PC-9 (cell line): Measurements from ENCODE around the gene ZSCAN30. TPM values are rescaled to one million over a fixed set of nuclear protein-coding genes. Genes with fewer than 3 reads are reported as not detected.
"Not testable (repeated sequence)": the region's sequence is repeated elsewhere in the genome, so short reads cannot be mapped to it uniquely, and the experiment has no call there.

Experiments
- BruUV-seq: library from RNA; stranded (reverse); fragments of 400-500 nt; replicated peaks from 2 replicates; lab custom pipeline; 2021; lab: Mats Ljungman, UMichigan
- CTCF ChIA-PET: fragments of 300-600 bp; sonication (Branson Sonifier 250); formaldehyde crosslinking; loops from one replicate; lab custom pipeline; 2022; ENCODE audit warnings: antibody characterized with exemption; lab: Charles Lee
- POLR2A ChIA-PET: fragments of 300-600 bp; sonication (Branson Sonifier 250); formaldehyde crosslinking; loops from one replicate; lab custom pipeline; 2022; ENCODE audit warnings: antibody characterized with exemption; ENCODE audit not compliant: unreplicated experiment; lab: Charles Lee
- DNase-seq, 2 experiments: peaks; one replicate each; pipeline versions ENCODE4 v3.0.0 to v3.0.0-alpha.2; 2015 to 2022; ENCODE audit warnings: mixed read lengths in 1 of 2
- H2AFZ ChIP-seq: fragments of 200-600 bp; sonication (generic); 2 replicates; pipeline ENCODE4 v1.8.1; 2017; ENCODE audit warnings: antibody characterized with exemption
- H3F3A ChIP-seq: fragments of 200-600 bp; sonication (generic); 2 replicates; pipeline ENCODE4 v1.8.1; 2017; ENCODE audit warnings: antibody characterized with exemption, mild to moderate bottlenecking, low read depth; ENCODE audit not compliant: insufficient read depth
- H3K27ac ChIP-seq: fragments of 200-600 bp; sonication (generic); 2 replicates; pipeline ENCODE4 v1.6.1; 2016; ENCODE audit warnings: mixed run types
- H3K27me3 ChIP-seq: fragments of 200-600 bp; sonication (generic); 2 replicates; pipeline ENCODE4 v1.6.1; 2016; ENCODE audit warnings: low read depth, mixed run types; ENCODE audit not compliant: insufficient read depth
- H3K36me3 ChIP-seq: fragments of 200-600 bp; sonication (generic); 2 replicates; pipeline ENCODE4 v1.6.1; 2016; ENCODE audit warnings: low read depth, mixed run types
- H3K4me1 ChIP-seq: fragments of 200-600 bp; sonication (generic); replicated peaks from 2 replicates; pipeline ENCODE4 v1.6.1; 2016; ENCODE audit warnings: mixed run types; ENCODE audit not compliant: insufficient read depth
- H3K4me2 ChIP-seq: fragments of 200-600 bp; sonication (generic); 2 replicates; pipeline ENCODE4 v1.6.1; 2017; ENCODE audit warnings: mixed run types
- H3K4me3 ChIP-seq: fragments of 200-600 bp; sonication (generic); 2 replicates; pipeline ENCODE4 v1.6.1; 2016; ENCODE audit warnings: mixed run types
- H3K79me2 ChIP-seq: fragments of 200-600 bp; sonication (generic); 2 replicates; pipeline ENCODE4 v1.6.1; 2017; ENCODE audit warnings: low read depth, mixed run types
- H3K9me2 ChIP-seq: fragments of 200-600 bp; sonication (generic); 2 replicates; pipeline ENCODE4 v1.8.1; 2017; ENCODE audit warnings: mild to moderate bottlenecking; ENCODE audit not compliant: insufficient read depth
- H3K9me3 ChIP-seq: fragments of 200-600 bp; sonication (generic); 2 replicates; pipeline ENCODE4 v1.8.1; 2016; ENCODE audit warnings: low read depth; ENCODE audit not compliant: insufficient read depth
- H4K20me1 ChIP-seq: fragments of 200-600 bp; sonication (generic); 2 replicates; pipeline ENCODE4 v1.8.1; 2017; ENCODE audit not compliant: insufficient read depth
- EZH2 ChIP-seq: fragments of 200-600 bp; sonication (generic); IDR thresholded peaks from 2 replicates; pipeline ENCODE4 v1.8.0; 2017; ENCODE audit warnings: antibody characterized with exemption, low read depth
- intact Hi-C: fragments of 100-400 bp; cut with micrococcal nuclease; formaldehyde crosslinking; loops from one replicate; pipeline ENCODE4 v1.10.0; 2022; ENCODE audit not compliant: unreplicated experiment
- total RNA-seq: library from RNA; stranded (reverse); gene quantifications from 2 replicates; pipeline ENCODE4 v1.2.3, GENCODE V29; 2021
- TF ChIP-seq, protein P1 (sequence below): fragments of 200-600 bp; sonication (generic); conservative IDR thresholded peaks from 2 replicates; pipeline ENCODE4 v1.6.1; 2017; ENCODE audit warnings: mixed run types, antibody characterized with exemption, mild to moderate bottlenecking, moderate library complexity

Gene ZSCAN30
- total RNA-seq, 1 experiment from 2014 or later = 18.5 TPM

DNA sequence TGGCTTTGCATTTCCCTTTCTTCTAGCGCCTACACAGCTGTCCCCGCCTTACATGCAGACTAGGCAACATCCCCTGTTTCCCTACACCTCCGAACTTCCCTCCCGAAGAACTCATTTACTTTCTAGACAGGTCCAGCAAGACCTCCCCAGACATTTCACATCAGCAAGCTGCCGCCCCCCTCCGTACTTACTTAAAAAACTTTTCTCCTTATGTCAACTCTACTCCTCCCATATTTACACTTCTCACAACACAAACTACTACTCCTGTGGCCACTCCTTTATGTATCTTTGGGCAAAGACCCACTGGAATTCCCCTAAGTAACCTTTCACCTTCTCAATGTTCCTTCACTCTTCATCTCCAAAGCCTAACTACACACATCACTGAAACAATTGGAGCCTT is 69.6 kb downstream of the ZSCAN30 start:
- Histone ChIP-seq H3F3A (no peaks in the 10 kb centered on the region), H3K27me3 (no peaks in the 10 kb centered on the region), H3K9me3 (no peaks in the 10 kb centered on the region), H3K79me2 (no peaks in the 10 kb centered on the region), H2AFZ (no peak overlapping the region), H3K4me1 (no peaks in the 10 kb centered on the region), H3K9me2 (no peaks in the 10 kb centered on the region), H3K36me3 (no peaks in the 10 kb centered on the region), H4K20me1 (no peaks in the 10 kb centered on the region), H3K4me3 (no peak overlapping the region), H3K4me2 (no peak overlapping the region), H3K27ac (no peak overlapping the region)
- intact Hi-C loops = no loop called here
- DNase-seq = no peak
- ChIA-PET POLR2A (no interaction called here), CTCF (no interaction called here)
- no peak for TF ChIP-seq EZH2
- TF ChIP-seq, protein P1, sequence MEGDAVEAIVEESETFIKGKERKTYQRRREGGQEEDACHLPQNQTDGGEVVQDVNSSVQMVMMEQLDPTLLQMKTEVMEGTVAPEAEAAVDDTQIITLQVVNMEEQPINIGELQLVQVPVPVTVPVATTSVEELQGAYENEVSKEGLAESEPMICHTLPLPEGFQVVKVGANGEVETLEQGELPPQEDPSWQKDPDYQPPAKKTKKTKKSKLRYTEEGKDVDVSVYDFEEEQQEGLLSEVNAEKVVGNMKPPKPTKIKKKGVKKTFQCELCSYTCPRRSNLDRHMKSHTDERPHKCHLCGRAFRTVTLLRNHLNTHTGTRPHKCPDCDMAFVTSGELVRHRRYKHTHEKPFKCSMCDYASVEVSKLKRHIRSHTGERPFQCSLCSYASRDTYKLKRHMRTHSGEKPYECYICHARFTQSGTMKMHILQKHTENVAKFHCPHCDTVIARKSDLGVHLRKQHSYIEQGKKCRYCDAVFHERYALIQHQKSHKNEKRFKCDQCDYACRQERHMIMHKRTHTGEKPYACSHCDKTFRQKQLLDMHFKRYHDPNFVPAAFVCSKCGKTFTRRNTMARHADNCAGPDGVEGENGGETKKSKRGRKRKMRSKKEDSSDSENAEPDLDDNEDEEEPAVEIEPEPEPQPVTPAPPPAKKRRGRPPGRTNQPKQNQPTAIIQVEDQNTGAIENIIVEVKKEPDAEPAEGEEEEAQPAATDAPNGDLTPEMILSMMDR = no peak
- no TSS peak for BruUV-seq

DNA sequence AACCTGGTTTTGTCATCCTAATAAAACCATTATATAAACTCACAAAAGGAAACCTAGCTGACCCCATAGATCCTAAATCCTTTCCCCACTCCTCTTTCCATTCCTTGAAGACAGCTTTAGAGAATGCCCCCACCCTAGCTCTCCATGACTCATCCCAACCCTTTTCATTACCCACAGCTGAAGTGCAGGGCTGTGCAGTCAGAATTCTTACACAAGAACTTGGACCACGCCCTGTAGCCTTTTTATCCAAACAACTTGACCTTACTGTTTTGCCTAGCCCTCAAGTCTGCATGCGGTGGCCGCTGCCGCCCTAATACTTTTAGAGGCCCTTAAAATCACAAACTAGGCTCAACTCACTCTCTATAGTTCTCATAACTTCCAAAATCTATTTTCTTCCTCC is 70.7 kb downstream of the ZSCAN30 start:
- H3K4me2 ChIP-seq, H3K4me3 ChIP-seq, CTCF ChIA-PET, H4K20me1 ChIP-seq, DNase-seq, H3F3A ChIP-seq, H3K4me1 ChIP-seq, POLR2A ChIA-PET, H3K27ac ChIP-seq, intact Hi-C loops, H3K79me2 ChIP-seq, H3K9me3 ChIP-seq, H3K27me3 ChIP-seq, H2AFZ ChIP-seq, BruUV-seq, H3K9me2 ChIP-seq, H3K36me3 ChIP-seq: not testable (repeated sequence)

DNA sequence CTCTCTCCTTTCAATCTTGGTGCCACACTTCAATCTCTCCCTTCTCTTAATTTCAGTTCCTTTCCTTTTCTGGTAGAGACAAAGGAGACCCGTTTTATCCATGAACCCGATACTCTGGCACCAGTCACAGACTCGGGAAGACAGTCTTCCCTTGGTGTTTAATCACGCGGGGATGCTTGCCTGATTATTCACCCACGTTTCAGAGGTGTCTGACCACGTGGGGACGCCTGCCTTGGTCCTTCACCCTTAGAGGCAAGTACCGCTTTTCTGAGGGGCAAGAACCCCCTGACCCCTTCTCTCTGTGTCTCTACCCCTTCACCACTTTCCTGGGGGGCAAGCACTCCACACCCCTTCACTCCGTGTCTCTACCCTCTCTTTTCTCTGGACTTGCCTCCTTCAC is 73.4 kb downstream of the ZSCAN30 start:
- H3K4me3 ChIP-seq, H3K4me2 ChIP-seq, H3K4me1 ChIP-seq, H4K20me1 ChIP-seq, H3K36me3 ChIP-seq, BruUV-seq, H3K27me3 ChIP-seq, POLR2A ChIA-PET, H3K9me3 ChIP-seq, H3K9me2 ChIP-seq, intact Hi-C loops, H3K27ac ChIP-seq, H3K79me2 ChIP-seq, CTCF ChIA-PET, DNase-seq, H3F3A ChIP-seq, H2AFZ ChIP-seq: not testable (repeated sequence)

DNA sequence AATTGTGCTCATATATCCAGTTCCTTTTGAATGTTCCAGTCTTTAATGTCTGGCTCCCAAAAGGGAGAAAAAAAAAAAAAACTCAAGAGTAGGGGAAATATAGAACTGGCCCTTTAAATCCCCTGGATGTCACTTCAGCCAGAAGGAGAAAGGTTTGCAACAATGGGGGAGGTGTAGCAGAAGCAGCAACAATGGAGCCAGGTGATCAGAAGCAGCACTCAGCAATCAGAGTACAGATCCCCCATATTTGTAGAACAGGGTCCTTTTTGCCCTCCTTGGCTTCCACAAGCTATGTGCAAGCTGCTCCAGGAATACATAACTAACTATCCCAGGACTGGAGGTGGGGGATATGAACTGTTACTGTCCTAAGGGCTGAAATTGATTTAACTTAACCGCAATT is 75.0 kb downstream of the ZSCAN30 start:
- no peak for DNase-seq
- no peaks in the 10 kb centered on the region for H3F3A ChIP-seq
- no peaks in the 10 kb centered on the region for H3K9me2 ChIP-seq
- H3K4me3 ChIP-seq = no peak overlapping the region
- no peaks in the 10 kb centered on the region for H3K27me3 ChIP-seq
- H4K20me1 ChIP-seq = no peaks in the 10 kb centered on the region
- no peak overlapping the region for H2AFZ ChIP-seq
- intact Hi-C loops = no loop called here
- no peaks in the 10 kb centered on the region for H3K79me2 ChIP-seq
- TF ChIP-seq, protein P1 = no peak
- TF ChIP-seq EZH2 = no peak
- POLR2A ChIA-PET = no interaction called here
- H3K27ac ChIP-seq = no peak overlapping the region
- BruUV-seq = no TSS peak
- CTCF ChIA-PET = no interaction called here
- no peaks in the 10 kb centered on the region for H3K9me3 ChIP-seq
- H3K36me3 ChIP-seq = no peaks in the 10 kb centered on the region
- H3K4me1 ChIP-seq = no peaks in the 10 kb centered on the region
- H3K4me2 ChIP-seq = no peak overlapping the region

DNA sequence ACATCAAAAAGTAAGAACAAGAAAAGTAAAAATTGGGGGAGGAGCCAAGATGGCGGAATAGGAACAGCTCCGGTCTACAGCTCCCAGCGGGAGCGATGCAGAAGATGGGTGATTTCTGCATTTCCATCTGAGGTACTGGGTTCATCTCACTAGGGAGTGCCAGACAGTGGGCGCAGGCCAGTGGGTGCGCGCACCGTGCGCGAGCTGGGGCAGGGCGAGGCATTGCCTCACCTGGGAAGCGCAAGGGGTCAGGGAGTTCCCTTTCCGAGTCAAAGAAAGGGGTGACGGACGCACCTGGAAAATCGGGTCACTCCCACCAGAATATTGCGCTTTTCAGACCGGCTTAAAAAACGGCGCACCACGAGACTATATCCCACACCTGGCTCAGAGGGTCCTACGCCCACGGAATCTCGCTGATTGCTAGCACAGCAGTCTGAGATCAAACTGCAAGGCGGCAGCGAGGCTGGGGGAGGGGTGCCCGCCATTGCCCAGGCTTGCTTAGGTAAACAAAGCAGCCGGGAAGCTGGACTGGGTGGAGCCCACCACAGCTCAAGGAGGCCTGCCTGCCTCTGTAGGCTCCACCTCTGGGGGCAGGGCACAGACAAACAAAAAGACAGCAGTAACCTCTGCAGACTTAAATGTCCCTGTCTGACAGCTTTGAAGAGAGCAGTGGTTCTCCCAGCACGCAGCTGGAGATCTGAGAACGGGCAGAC is 84.1 kb downstream of the ZSCAN30 start:
- H3K4me3 ChIP-seq, H3K9me2 ChIP-seq, POLR2A ChIA-PET, H4K20me1 ChIP-seq, intact Hi-C loops, H3K36me3 ChIP-seq, CTCF ChIA-PET, H3K27ac ChIP-seq, H3K4me2 ChIP-seq, DNase-seq, H3F3A ChIP-seq, BruUV-seq, H3K9me3 ChIP-seq, H3K27me3 ChIP-seq, H3K79me2 ChIP-seq, H2AFZ ChIP-seq, H3K4me1 ChIP-seq: not testable (repeated sequence)
